GM18861 (cell line): ENCODE results near the gene CHTOP.
"Not testable (repeated sequence)": the region's sequence is repeated elsewhere in the genome, so short reads cannot be mapped to it uniquely, and the experiment has no call there.

Source experiments
- ATAC-seq: cut with Tn5 transposase; IDR thresholded peaks from one replicate; pipeline ENCODE4 v1.9.1; 2021; ENCODE audit not compliant: unreplicated experiment

The CHTOP gene

GRCh38 chr1:153631047-153632022 is 2.5 kb upstream of the CHTOP start:
- no peak for ATAC-seq

GRCh38 chr1:153633161-153633753 is 609 bp upstream of the CHTOP start:
- ATAC-seq, result no peak

- ATAC-seq, result no peak
These were observed 2.0 kb downstream of the CHTOP start for GRCh38 chr1:153635872-153636271.

GRCh38 chr1:153636312-153636711 is 2.4 kb downstream of the CHTOP start:
- no peak for ATAC-seq

GRCh38 chr1:153638261-153638660 is 4.4 kb downstream of the CHTOP start:
- ATAC-seq, result no peak

- ATAC-seq, result no peak
These were observed 5.4 kb downstream of the CHTOP start for GRCh38 chr1:153639280-153639679.

- not testable (repeated sequence) for ATAC-seq
These were observed 6.3 kb downstream of the CHTOP start for GRCh38 chr1:153640213-153640612.

GRCh38 chr1:153640861-153641260 is 7.0 kb downstream of the CHTOP start:
- no peak for ATAC-seq

GRCh38 chr1:153642161-153642560 is 8.3 kb downstream of the CHTOP start:
- ATAC-seq, result no peak

GRCh38 chr1:153643100-153643499 is 9.2 kb downstream of the CHTOP start:
- ATAC-seq, result no peak

GRCh38 chr1:153643816-153644215 is 9.9 kb downstream of the CHTOP start:
- ATAC-seq, result no peak

- ATAC-seq, result no peak
These were observed 12.9 kb downstream of the CHTOP start for GRCh38 chr1:153646672-153647345.

GRCh38 chr1:153647346-153647714 is 13.5 kb downstream of the CHTOP start:
- ATAC-seq, result no peak

- ATAC-seq, result no peak
These were observed 14.3 kb downstream of the CHTOP start for GRCh38 chr1:153648000-153648643.

- no peak for ATAC-seq
These were observed 15.4 kb downstream of the CHTOP start for GRCh38 chr1:153649137-153649862.

GRCh38 chr1:153649863-153650235 is 16.0 kb downstream of the CHTOP start:
- ATAC-seq, result no peak

GRCh38 chr1:153651771-153652170 is 17.9 kb downstream of the CHTOP start:
- no peak for ATAC-seq

- ATAC-seq, result no peak
These were observed 19.1 kb downstream of the CHTOP start for GRCh38 chr1:153652805-153653500.

- ATAC-seq, result no peak
These were observed 21.5 kb downstream of the CHTOP start for GRCh38 chr1:153655333-153655732.
